ENCODE measurements around the gene PEMT.

The PEMT gene

DNA sequence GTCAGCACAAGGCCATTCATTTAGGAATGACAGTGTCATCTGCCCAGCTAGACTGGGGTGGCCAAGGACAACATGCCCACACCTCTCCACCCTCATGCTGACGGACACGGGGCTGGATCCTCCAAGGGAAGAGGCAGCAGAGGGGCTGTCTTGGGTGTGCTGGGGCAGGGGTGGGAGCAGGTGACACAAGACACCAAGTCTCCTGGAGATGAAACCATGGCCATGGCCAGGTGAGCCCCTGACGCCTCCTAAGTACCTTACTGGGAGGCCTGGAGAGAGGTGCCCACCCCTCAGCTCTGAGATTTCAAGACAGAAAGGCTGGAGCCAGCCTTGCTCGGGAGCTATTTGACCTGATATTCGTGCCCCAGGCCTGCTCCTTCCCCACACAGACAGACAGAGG is 86.4 kb downstream of the PEMT start:
- H3K9ac ChIP-seq (ENCODE audit: low read length), result no peak overlapping the region
- no peak overlapping the region for H3K4me3 ChIP-seq (ENCODE audit: low read length)
- H3K4me1 ChIP-seq (ENCODE audit: control insufficient read depth, insufficient read depth, low read length), result peaks cover 19% of the 10 kb centered on the region
- H3K27me3 ChIP-seq (ENCODE audit: control insufficient read depth, insufficient read depth, low read length), result no peaks in the 10 kb centered on the region
- no peaks in the 10 kb centered on the region for H3K9me3 ChIP-seq (ENCODE audit: control insufficient read depth, low read length)
- no peaks in the 10 kb centered on the region for H3K36me3 ChIP-seq (ENCODE audit: control insufficient read depth, insufficient read depth, low read length)

GRCh38 chr17:17504341-17505140 is 87.0 kb downstream of the PEMT start:
- H3K4me1 ChIP-seq (ENCODE audit: control insufficient read depth, insufficient read depth, low read length), result peaks cover 18% of the 10 kb centered on the region
- H3K9ac ChIP-seq (ENCODE audit: low read length), result no peak overlapping the region

DNA sequence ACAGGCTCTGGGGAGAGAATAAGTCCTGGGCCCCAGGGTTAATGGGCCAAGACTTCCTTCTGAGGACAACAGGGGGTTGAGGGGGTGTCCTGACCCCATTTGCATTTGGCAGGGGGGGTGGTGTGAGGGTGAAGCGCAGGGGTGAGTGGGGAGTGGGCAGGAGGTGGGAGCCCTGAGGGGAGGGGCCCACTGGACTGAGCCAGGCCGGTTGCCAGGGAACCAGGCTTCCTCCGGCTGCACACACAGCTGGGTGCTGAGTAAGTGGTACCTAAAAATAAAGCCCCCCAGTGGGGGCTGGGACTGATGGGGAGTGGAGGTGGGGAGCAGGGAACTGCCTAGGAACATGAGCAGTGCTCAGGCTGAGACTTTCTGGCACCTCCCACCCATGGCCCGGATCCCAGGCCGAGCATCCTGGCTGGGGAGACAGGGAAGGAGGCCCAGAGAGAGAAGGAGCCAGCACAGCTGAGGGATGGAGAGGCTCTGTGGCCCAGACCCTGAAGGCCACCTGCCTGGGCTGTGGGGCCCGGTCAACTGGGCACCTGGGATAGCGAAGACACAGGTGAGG is 87.9 kb downstream of the PEMT start:
- H3K4me3 ChIP-seq (ENCODE audit: low read length), result no peak overlapping the region
- H3K9me3 ChIP-seq (ENCODE audit: control insufficient read depth, low read length), result no peaks in the 10 kb centered on the region
- H3K4me1 ChIP-seq (ENCODE audit: control insufficient read depth, insufficient read depth, low read length), result peaks cover 21% of the 10 kb centered on the region
- H3K36me3 ChIP-seq (ENCODE audit: control insufficient read depth, insufficient read depth, low read length), result no peaks in the 10 kb centered on the region
- no peak overlapping the region for H3K9ac ChIP-seq (ENCODE audit: low read length)
- no peaks in the 10 kb centered on the region for H3K27me3 ChIP-seq (ENCODE audit: control insufficient read depth, insufficient read depth, low read length)

More at GRCh38 chr17:17504341-17505140, 87.0 kb downstream of the PEMT start:
- Histone ChIP-seq H3K4me3 (ENCODE audit: low read length) (no peak overlapping the region), H3K27me3 (ENCODE audit: control insufficient read depth, insufficient read depth, low read length) (no peaks in the 10 kb centered on the region), H3K9me3 (ENCODE audit: control insufficient read depth, low read length) (no peaks in the 10 kb centered on the region), H3K36me3 (ENCODE audit: control insufficient read depth, insufficient read depth, low read length) (no peaks in the 10 kb centered on the region)

GRCh38 chr17:17502741-17503565 is 88.6 kb downstream of the PEMT start:
- peaks cover 28% of the 10 kb centered on the region for H3K4me1 ChIP-seq (ENCODE audit: control insufficient read depth, insufficient read depth, low read length)
- H3K9me3 ChIP-seq (ENCODE audit: control insufficient read depth, low read length), result no peaks in the 10 kb centered on the region
- no peaks in the 10 kb centered on the region for H3K36me3 ChIP-seq (ENCODE audit: control insufficient read depth, insufficient read depth, low read length)

DNA sequence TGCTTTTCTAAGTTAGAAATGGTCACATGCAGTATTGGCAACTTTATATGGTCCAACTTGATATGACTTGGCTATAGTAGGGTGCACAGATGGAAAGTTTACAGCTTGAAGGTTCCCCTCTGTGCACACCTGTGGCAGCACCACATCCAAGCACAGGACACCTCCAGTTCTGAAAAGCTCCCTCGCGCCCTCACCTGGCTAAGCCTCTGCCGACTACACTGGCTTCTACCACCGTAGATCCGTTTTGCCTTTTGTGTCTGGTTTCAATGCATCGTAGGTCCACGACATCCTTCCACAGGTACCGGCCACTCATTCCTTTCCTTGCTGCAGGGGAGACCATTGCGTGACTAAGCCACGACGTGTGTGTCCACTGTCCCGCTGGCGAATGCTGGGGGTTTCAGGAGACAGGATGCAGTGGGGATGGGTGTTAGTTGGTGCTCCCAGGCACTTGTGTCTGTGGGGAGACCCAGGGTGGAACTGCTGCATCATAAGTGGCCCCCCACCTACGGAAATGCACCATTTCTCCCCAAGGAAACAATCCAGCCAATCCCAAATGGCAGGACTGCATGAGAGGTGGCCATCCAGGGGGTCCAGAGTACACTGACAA is 90.4 kb downstream of the PEMT start:
- no peaks in the 10 kb centered on the region for H3K27me3 ChIP-seq (ENCODE audit: control insufficient read depth, insufficient read depth, low read length)
- H3K4me3 ChIP-seq (ENCODE audit: low read length), result no peak overlapping the region
- no peaks in the 10 kb centered on the region for H3K36me3 ChIP-seq (ENCODE audit: control insufficient read depth, insufficient read depth, low read length)
- no peak overlapping the region for H3K9ac ChIP-seq (ENCODE audit: low read length)
- H3K4me1 ChIP-seq (ENCODE audit: control insufficient read depth, insufficient read depth, low read length), result peaks cover 15% of the 10 kb centered on the region
- no peaks in the 10 kb centered on the region for H3K9me3 ChIP-seq (ENCODE audit: control insufficient read depth, low read length)

More at GRCh38 chr17:17502741-17503565, 88.6 kb downstream of the PEMT start:
- H3K27me3 ChIP-seq (ENCODE audit: control insufficient read depth, insufficient read depth, low read length), result no peaks in the 10 kb centered on the region
- no peak overlapping the region for H3K9ac ChIP-seq (ENCODE audit: low read length)
- H3K4me3 ChIP-seq (ENCODE audit: low read length), result no peak overlapping the region

GRCh38 chr17:17499402-17500145 is 91.9 kb downstream of the PEMT start:
- Histone ChIP-seq H3K4me1 (ENCODE audit: control insufficient read depth, insufficient read depth, low read length) (peaks cover 27% of the 10 kb centered on the region), H3K4me3 (ENCODE audit: low read length) (no peak overlapping the region), H3K27me3 (ENCODE audit: control insufficient read depth, insufficient read depth, low read length) (peaks cover 14% of the 10 kb centered on the region), H3K36me3 (ENCODE audit: control insufficient read depth, insufficient read depth, low read length) (no peaks in the 10 kb centered on the region), H3K9ac (ENCODE audit: low read length) (no peak overlapping the region), H3K9me3 (ENCODE audit: control insufficient read depth, low read length) (no peaks in the 10 kb centered on the region)

DNA sequence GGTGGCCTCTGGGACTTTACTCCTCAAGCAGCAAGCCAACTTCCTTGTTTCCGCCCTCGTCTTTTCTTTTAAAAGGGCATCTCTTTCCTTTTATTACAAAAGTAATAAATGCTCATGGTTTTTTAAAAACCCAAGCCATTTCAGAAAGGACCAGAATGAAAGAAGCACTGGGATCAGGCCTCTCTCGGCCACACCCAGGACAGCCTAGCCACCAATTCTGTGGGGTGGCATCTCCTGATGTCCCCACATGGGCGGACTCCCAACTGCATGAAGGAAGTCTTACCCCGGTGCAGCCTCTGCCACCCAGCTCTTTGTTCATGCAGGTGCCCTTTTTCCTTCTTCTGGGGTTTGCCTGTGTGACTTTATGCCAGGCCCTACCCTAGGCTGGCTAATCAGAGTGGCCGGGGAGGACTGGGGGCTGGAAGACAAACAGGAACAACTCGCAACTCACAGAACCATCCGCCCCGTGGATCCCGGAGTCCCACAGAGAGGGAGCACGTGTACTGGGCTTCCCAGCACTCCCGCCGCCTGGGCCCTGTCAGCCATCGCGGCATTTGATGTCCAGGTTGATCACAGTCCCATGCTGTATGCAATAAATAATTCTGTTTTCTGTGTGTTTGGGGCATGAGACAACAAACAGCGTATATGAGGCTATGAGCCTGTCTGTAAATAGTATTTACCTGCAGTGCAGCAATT is 92.8 kb downstream of the PEMT start:
- Histone ChIP-seq H3K9me3 (ENCODE audit: control insufficient read depth, low read length) (no peaks in the 10 kb centered on the region), H3K4me1 (ENCODE audit: control insufficient read depth, insufficient read depth, low read length) (peaks cover 29% of the 10 kb centered on the region), H3K36me3 (ENCODE audit: control insufficient read depth, insufficient read depth, low read length) (no peaks in the 10 kb centered on the region), H3K4me3 (ENCODE audit: low read length) (no peak overlapping the region), H3K9ac (ENCODE audit: low read length) (no peak overlapping the region), H3K27me3 (ENCODE audit: control insufficient read depth, insufficient read depth, low read length) (peaks cover 16% of the 10 kb centered on the region)

DNA sequence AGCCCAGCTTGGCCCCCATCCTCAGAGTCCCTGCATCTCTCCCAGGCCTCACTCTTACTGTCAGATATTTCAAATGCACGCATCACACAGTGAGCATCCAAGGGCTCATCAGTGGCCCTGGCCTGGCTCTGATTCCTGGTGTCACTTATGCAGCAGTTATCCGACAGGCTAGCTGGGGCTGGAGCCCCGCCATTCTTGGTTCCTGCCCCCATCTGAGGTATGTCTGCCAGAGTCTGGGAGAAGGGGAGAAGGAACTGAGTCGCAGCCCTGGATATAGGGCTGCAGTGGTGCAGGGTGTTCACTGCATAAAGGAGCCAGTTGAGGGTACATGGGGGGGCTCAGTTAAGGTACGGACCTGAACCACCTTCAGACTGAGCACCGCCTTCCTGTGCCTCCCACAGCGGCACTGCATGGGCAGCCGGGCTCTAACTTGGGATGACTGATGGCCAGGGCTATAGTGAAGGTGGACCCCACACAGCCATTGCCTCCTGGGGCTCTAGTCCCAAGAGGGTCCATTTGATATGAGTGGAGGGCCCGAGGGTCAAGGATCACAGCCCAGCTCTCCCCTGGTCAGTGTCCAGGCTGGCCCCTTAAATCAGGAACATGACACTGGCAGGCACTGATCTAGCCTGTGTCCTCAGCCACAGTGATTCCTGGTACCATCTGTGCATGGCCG is 93.5 kb downstream of the PEMT start:
- Histone ChIP-seq H3K9me3 (ENCODE audit: control insufficient read depth, low read length) (no peaks in the 10 kb centered on the region), H3K9ac (ENCODE audit: low read length) (no peak overlapping the region), H3K36me3 (ENCODE audit: control insufficient read depth, insufficient read depth, low read length) (no peaks in the 10 kb centered on the region), H3K4me3 (ENCODE audit: low read length) (no peak overlapping the region), H3K27me3 (ENCODE audit: control insufficient read depth, insufficient read depth, low read length) (peaks cover 16% of the 10 kb centered on the region), H3K4me1 (ENCODE audit: control insufficient read depth, insufficient read depth, low read length) (peaks cover 29% of the 10 kb centered on the region)

- Histone ChIP-seq H3K36me3 (ENCODE audit: control insufficient read depth, insufficient read depth, low read length) (no peaks in the 10 kb centered on the region), H3K4me3 (ENCODE audit: low read length) (no peak overlapping the region), H3K9me3 (ENCODE audit: control insufficient read depth, low read length) (no peaks in the 10 kb centered on the region), H3K4me1 (ENCODE audit: control insufficient read depth, insufficient read depth, low read length) (peaks cover 29% of the 10 kb centered on the region), H3K27me3 (ENCODE audit: control insufficient read depth, insufficient read depth, low read length) (peaks cover 16% of the 10 kb centered on the region), H3K9ac (ENCODE audit: low read length) (no peak overlapping the region)
Observed at GRCh38 chr17:17497065-17497844, 94.3 kb downstream of the PEMT start.

Measured in mucosa of stomach (tissue), 1 donor.